ENCODE data around the gene ZSWIM8.
"Not testable (repeated sequence)": the region's sequence is repeated elsewhere in the genome, so short reads cannot be mapped to it uniquely, and the experiment has no call there.

ZSWIM8 gene

GRCh38 chr10:73785211-73785720 lies at the start of gene ZSWIM8:
Gene ZSWIM8 (plus strand): TSS chr10:73785606. CDS start chr10:73785879, 273 bp downstream.
- Mint-ChIP-seq H3K4me3 (peak within 1 kb of the TSS; percentile 97), H3K27me3 (no peaks in the 10 kb centered on the region), H3K36me3 (peaks cover 12% of the 10 kb centered on the region), H3K9me3 (no peaks in the 10 kb centered on the region), H3K4me1 (peaks cover 48% of the 10 kb centered on the region), H3K27ac (peak within 1 kb of the TSS; percentile 95)

GRCh38 chr10:73740501-73741254 lies 44.7 kb upstream of the ZSWIM8 start:
- not testable (repeated sequence) for H3K4me3 Mint-ChIP-seq, H3K27me3 Mint-ChIP-seq, H3K9me3 Mint-ChIP-seq, H3K36me3 Mint-ChIP-seq, H3K27ac Mint-ChIP-seq
- peaks cover 16% of the 10 kb centered on the region for H3K4me1 Mint-ChIP-seq

- no peak overlapping the region for H3K4me3 Mint-ChIP-seq
- no peaks in the 10 kb centered on the region for H3K27me3 Mint-ChIP-seq
- no peak overlapping the region for H3K27ac Mint-ChIP-seq
- H3K9me3 Mint-ChIP-seq, result no peaks in the 10 kb centered on the region
- peaks cover 26% of the 10 kb centered on the region for H3K4me1 Mint-ChIP-seq
- peaks cover 6% of the 10 kb centered on the region for H3K36me3 Mint-ChIP-seq
Measured at GRCh38 chr10:73742454-73742734, 43.0 kb upstream of the ZSWIM8 start.

- peaks cover 6% of the 10 kb centered on the region for H3K36me3 Mint-ChIP-seq
Measured at GRCh38 chr10:73743327-73743904, 42.0 kb upstream of the ZSWIM8 start.

GRCh38 chr10:73743905-73744663 lies 41.3 kb upstream of the ZSWIM8 start, which contains the start of gene SEC24C:
Gene SEC24C (plus strand): TSS chr10:73744372. CDS start chr10:73746833, 2,461 bp downstream.
- H3K9me3 Mint-ChIP-seq, result no peaks in the 10 kb centered on the region
- H3K4me1 Mint-ChIP-seq, result peaks cover 30% of the 10 kb centered on the region
- H3K27me3 Mint-ChIP-seq, result no peaks in the 10 kb centered on the region
- H3K27ac Mint-ChIP-seq, result peak within 1 kb of the TSS; percentile 100
- H3K36me3 Mint-ChIP-seq, result peaks cover 8% of the 10 kb centered on the region
- peak within 1 kb of the TSS; percentile 99 for H3K4me3 Mint-ChIP-seq

More at GRCh38 chr10:73743327-73743904, 42.0 kb upstream of the ZSWIM8 start:
- H3K4me1 Mint-ChIP-seq, result peaks cover 26% of the 10 kb centered on the region
- H3K9me3 Mint-ChIP-seq, result no peaks in the 10 kb centered on the region
- no peaks in the 10 kb centered on the region for H3K27me3 Mint-ChIP-seq
- peak overlapping the region; percentile 100 for H3K27ac Mint-ChIP-seq
- H3K4me3 Mint-ChIP-seq, result peak overlapping the region; percentile 99

GRCh38 chr10:73744664-73744975 lies 40.8 kb upstream of the ZSWIM8 start:
- Mint-ChIP-seq H3K9me3 (no peaks in the 10 kb centered on the region), H3K27ac (peak overlapping the region; percentile 100), H3K27me3 (no peaks in the 10 kb centered on the region), H3K4me3 (peak overlapping the region; percentile 99), H3K4me1 (peaks cover 34% of the 10 kb centered on the region), H3K36me3 (peaks cover 11% of the 10 kb centered on the region)

GRCh38 chr10:73746721-73747120 lies 38.7 kb upstream of the ZSWIM8 start:
- H3K27me3 Mint-ChIP-seq, result no peaks in the 10 kb centered on the region
- no peak overlapping the region for H3K27ac Mint-ChIP-seq
- H3K4me1 Mint-ChIP-seq, result peaks cover 49% of the 10 kb centered on the region
- peak overlapping the region; percentile 72 for H3K4me3 Mint-ChIP-seq
- no peaks in the 10 kb centered on the region for H3K9me3 Mint-ChIP-seq
- peaks cover 16% of the 10 kb centered on the region for H3K36me3 Mint-ChIP-seq

- Mint-ChIP-seq H3K36me3 (peaks cover 20% of the 10 kb centered on the region), H3K4me1 (peaks cover 46% of the 10 kb centered on the region), H3K9me3 (no peaks in the 10 kb centered on the region), H3K27ac (no peak overlapping the region), H3K4me3 (no peak overlapping the region), H3K27me3 (no peaks in the 10 kb centered on the region)
Measured at GRCh38 chr10:73750819-73751218, 34.6 kb upstream of the ZSWIM8 start.

- peaks cover 51% of the 10 kb centered on the region for H3K4me1 Mint-ChIP-seq
- no peak overlapping the region for H3K4me3 Mint-ChIP-seq
- H3K27ac Mint-ChIP-seq, result no peak overlapping the region
Measured at GRCh38 chr10:73756183-73756582, 29.2 kb upstream of the ZSWIM8 start.

GRCh38 chr10:73758704-73759511 lies 26.5 kb upstream of the ZSWIM8 start:
- Mint-ChIP-seq H3K4me3 (peak overlapping the region; percentile 16), H3K27me3 (no peaks in the 10 kb centered on the region), H3K27ac (peak overlapping the region; percentile 41), H3K4me1 (peaks cover 43% of the 10 kb centered on the region), H3K9me3 (no peaks in the 10 kb centered on the region), H3K36me3 (peaks cover 15% of the 10 kb centered on the region)

More at GRCh38 chr10:73756183-73756582, 29.2 kb upstream of the ZSWIM8 start:
- Mint-ChIP-seq H3K9me3 (no peaks in the 10 kb centered on the region), H3K36me3 (peaks cover 19% of the 10 kb centered on the region), H3K27me3 (no peaks in the 10 kb centered on the region)

GRCh38 chr10:73759512-73760115 lies 25.8 kb upstream of the ZSWIM8 start:
- Mint-ChIP-seq H3K4me1 (peaks cover 43% of the 10 kb centered on the region), H3K36me3 (peaks cover 16% of the 10 kb centered on the region), H3K4me3 (peak overlapping the region; percentile 55), H3K27ac (peak overlapping the region; percentile 41), H3K9me3 (no peaks in the 10 kb centered on the region), H3K27me3 (no peaks in the 10 kb centered on the region)

GRCh38 chr10:73761781-73762180 lies 23.6 kb upstream of the ZSWIM8 start:
- Mint-ChIP-seq H3K9me3 (no peaks in the 10 kb centered on the region), H3K27ac (no peak overlapping the region), H3K4me1 (peaks cover 42% of the 10 kb centered on the region), H3K4me3 (no peak overlapping the region), H3K27me3 (no peaks in the 10 kb centered on the region), H3K36me3 (peaks cover 25% of the 10 kb centered on the region)

GRCh38 chr10:73762915-73763314 lies 22.5 kb upstream of the ZSWIM8 start:
- no peaks in the 10 kb centered on the region for H3K9me3 Mint-ChIP-seq
- H3K4me1 Mint-ChIP-seq, result peaks cover 39% of the 10 kb centered on the region
- H3K4me3 Mint-ChIP-seq, result no peak overlapping the region
- H3K27ac Mint-ChIP-seq, result peak overlapping the region; percentile 38
- H3K27me3 Mint-ChIP-seq, result no peaks in the 10 kb centered on the region
- peaks cover 26% of the 10 kb centered on the region for H3K36me3 Mint-ChIP-seq

GRCh38 chr10:73763343-73763742 lies 22.1 kb upstream of the ZSWIM8 start:
- H3K36me3 Mint-ChIP-seq, result peaks cover 26% of the 10 kb centered on the region
- H3K27ac Mint-ChIP-seq, result no peak overlapping the region
- H3K9me3 Mint-ChIP-seq, result no peaks in the 10 kb centered on the region
- H3K4me1 Mint-ChIP-seq, result peaks cover 35% of the 10 kb centered on the region
- H3K4me3 Mint-ChIP-seq, result no peak overlapping the region
- no peaks in the 10 kb centered on the region for H3K27me3 Mint-ChIP-seq

- Mint-ChIP-seq H3K27ac (peak overlapping the region; percentile 57), H3K36me3 (peaks cover 28% of the 10 kb centered on the region), H3K9me3 (no peaks in the 10 kb centered on the region), H3K4me3 (no peak overlapping the region), H3K27me3 (no peaks in the 10 kb centered on the region), H3K4me1 (peaks cover 33% of the 10 kb centered on the region)
Measured at GRCh38 chr10:73765066-73765465, 20.3 kb upstream of the ZSWIM8 start.
